HAP-1 (cell line): ENCODE results near the gene MARK2.
"Not testable (repeated sequence)": the region's sequence is repeated elsewhere in the genome, so short reads cannot be mapped to it uniquely, and the experiment has no call there.

ENCODE experiments used
- DNase-seq, 2 experiments: peaks; one replicate each; pipeline ENCODE4 v3.0.0-alpha.2; 2016 to 2020; ENCODE audit warnings: low spot score in 2 of 2
- H3K27me3 ChIP-seq: fragments of 250-450 bp; sonication (Bioruptor Pico); 2 replicates; pipeline ENCODE4 v1.5.1; 2020; ENCODE audit warnings: low read depth, mild to moderate bottlenecking, moderate library complexity
- H3K36me3 ChIP-seq: fragments of 250-450 bp; sonication (Bioruptor Pico); replicated peaks from 2 replicates; pipeline ENCODE4 v1.5.1; 2020; ENCODE audit warnings: mild to moderate bottlenecking
- H3K4me1 ChIP-seq: fragments of 250-450 bp; sonication (Bioruptor Pico); 2 replicates; pipeline ENCODE4 v1.5.1; 2020; ENCODE audit warnings: mild to moderate bottlenecking
- H3K4me3 ChIP-seq: fragments of 250-450 bp; sonication (Bioruptor Pico); 2 replicates; pipeline ENCODE4 v1.5.1; 2020; ENCODE audit warnings: mild to moderate bottlenecking, moderate library complexity
- H3K9me3 ChIP-seq: fragments of 250-450 bp; sonication (Bioruptor Pico); 2 replicates; pipeline ENCODE4 v1.5.1; 2020; ENCODE audit warnings: mild to moderate bottlenecking, moderate library complexity
- in situ Hi-C: fragments of 300-500 bp; cut with MboI; formaldehyde crosslinking; loops from 3 replicates; pipeline ENCODE4 v1.14.3; 2020; ENCODE audit warnings: low sequenced_read_pairs, inconsistent platforms, mixed read lengths

MARK2 gene

DNA sequence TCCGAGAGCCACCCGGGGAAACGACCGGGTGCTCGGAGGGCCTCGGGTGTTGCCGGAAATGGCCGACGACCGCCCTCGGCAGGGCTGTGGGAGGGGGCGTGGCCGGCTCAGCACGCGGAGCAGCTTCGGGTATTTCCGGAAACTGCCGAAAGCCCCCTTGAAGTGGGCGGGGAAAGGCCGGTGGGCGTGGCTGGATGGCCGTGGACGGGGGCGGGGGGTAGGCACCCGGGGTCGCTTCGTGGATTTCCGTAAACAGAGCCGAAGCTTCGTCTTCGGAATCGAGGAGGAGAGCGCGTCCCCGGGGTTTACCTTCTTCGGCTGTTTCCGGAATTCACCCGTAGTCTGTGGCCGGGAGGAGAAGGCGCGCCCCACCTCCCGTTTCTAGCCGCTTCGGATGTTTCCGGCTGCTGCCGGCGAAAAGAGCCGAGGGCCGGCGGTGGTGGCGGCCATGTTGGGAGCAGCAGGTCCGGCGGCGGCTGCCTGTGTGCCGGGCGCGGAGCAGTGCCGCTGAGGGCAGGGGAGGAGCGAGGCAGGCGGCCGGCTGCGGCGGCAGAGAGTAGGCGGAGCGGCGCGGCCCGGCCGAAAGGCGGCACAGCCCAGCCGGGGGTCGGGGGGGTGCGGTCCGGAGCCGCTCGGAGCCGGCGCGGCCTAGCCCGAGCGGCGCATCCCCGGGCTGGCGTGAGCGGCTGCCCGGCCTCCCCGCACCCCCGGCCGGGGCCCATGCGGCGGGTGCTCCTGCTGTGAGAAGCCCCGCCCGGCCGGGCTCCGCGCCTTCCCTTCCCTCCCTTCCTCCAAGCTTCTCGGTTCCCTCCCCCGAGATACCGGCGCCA lies at the start of gene MARK2:
MARK2 (plus strand) TSS at position 433 of the 830 bp plus-strand sequence; CDS start at position 830, 397 bp downstream.
- Histone ChIP-seq H3K36me3 (peaks cover 10% of the 10 kb centered on the region), H3K27me3 (no peaks in the 10 kb centered on the region), H3K9me3 (no peaks in the 10 kb centered on the region), H3K4me1 (peaks cover 6% of the 10 kb centered on the region; the same call in 1 of the 2 replicates), H3K4me3 (peak within 1 kb of the TSS; percentile 83)
- DNase-seq = peak; percentile 95 to 99
- in situ Hi-C loops = loop anchor here (5.0 kb wide), 2 partner anchors 108 to 308 kb away; no protein-coding TSS in a partner anchor

DNA sequence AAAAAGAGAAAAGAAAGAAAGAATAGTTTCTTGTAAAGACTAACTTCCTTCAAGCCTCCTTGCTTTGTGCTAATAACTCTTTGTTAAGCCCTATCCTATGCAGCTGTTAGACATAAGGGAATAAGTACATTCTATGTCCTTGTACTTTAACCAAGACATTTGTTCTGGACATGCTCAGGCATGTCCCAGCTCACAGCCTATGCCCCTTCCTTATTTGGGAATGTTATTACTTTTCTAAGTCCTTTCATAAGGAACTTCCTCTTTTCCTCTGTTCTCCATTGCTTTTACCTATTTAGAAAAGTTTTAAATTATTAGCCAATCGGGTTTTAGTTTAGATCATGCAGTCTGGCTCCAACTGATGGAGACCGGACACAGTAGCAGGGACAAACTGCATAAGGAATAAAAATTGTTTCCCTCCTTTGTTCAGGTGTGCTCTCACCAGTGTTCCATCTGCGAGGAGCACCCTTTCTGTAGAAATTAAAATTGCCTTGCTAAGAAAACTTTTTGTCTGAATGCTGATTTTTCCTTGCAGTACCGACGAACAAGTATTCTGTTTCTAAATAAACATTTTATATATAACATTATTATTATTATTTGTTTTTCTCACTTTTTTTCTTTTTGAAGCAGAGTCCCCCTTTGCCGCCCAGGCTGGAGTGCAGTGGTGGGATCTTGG lies 47.3 kb upstream of the MARK2 start:
- Histone ChIP-seq H3K4me1 (no peaks in the 10 kb centered on the region), H3K27me3 (no peaks in the 10 kb centered on the region), H3K4me3 (no peak overlapping the region), H3K9me3 (peaks cover 13% of the 10 kb centered on the region), H3K36me3 (no peaks in the 10 kb centered on the region)
- in situ Hi-C loops = no loop called here
- no peak for DNase-seq

DNA sequence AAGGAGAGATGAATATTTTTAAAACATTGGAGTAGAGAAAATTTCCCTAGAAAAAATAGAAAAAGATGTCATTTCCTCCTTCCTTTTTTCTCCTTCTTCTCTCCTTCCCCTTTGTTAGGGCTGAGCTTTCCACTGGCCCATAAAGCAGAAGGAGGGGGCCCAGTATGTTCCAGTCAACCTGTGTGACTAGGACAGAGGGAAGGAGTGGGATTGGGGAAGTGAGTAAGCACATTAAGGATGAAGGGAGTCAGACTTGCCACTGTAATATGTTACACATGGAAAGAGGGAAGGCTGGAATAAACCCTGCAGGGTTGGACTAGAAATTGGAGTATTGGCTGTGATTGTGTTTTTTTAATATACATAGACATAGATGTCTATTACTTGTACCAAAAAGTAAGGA lies 45.7 kb upstream of the MARK2 start:
- Histone ChIP-seq H3K4me1 (no peaks in the 10 kb centered on the region), H3K36me3 (no peaks in the 10 kb centered on the region), H3K27me3 (no peaks in the 10 kb centered on the region), H3K9me3 (peaks cover 16% of the 10 kb centered on the region), H3K4me3 (no peak overlapping the region)
- in situ Hi-C loops = no loop called here
- no peak for DNase-seq

DNA sequence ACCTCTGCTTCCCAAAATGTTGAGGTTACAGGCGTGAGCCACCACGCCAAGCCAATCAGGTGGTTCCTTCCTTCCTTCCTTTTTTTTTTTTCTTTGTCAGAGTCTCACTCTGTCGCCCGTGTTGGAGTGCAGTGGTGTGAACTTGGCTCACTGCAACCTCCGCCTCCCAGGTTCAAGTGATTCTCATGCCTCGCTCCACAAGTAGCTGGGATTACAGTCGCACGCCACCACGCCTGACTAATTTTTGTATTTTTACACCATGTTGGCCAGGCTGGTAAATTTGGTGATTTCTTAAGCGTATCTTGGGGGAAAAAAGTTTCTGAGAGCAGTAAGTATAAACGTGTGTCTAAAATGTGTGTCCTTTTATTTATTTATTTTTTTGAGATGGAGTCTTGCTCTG lies 43.8 kb upstream of the MARK2 start:
- no peak for DNase-seq
- Histone ChIP-seq H3K4me3 (no peak overlapping the region), H3K36me3 (no peaks in the 10 kb centered on the region), H3K9me3 (peaks cover 16% of the 10 kb centered on the region), H3K27me3 (no peaks in the 10 kb centered on the region), H3K4me1 (no peaks in the 10 kb centered on the region)
- in situ Hi-C loops = no loop called here

DNA sequence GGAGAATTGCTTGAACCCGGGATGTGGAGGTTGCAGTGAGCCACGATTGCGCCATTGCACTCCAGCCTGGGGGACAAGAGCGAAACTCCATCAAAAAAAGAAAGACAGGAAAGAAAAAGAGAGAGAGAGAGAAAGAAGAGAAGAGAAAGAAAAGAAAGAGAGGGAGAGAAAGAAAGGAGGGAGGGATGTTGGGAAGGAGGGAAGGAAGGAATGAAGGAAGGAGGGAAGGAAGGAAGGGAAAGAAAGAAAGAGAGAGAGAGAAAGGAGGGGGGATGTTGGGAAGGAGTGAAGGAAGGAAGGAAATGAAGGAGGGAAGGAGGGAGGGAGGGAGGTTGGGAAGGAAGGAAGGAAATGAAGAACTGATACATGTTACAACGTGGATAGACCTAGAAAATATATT lies 38.0 kb upstream of the MARK2 start:
- Histone ChIP-seq H3K4me3 (no peak overlapping the region), H3K4me1 (peaks cover 8% of the 10 kb centered on the region; the same call in 1 of the 2 replicates), H3K36me3 (no peaks in the 10 kb centered on the region), H3K27me3 (no peaks in the 10 kb centered on the region), H3K9me3 (peaks cover 4% of the 10 kb centered on the region)
- in situ Hi-C loops = no loop called here
- DNase-seq = no peak

DNA sequence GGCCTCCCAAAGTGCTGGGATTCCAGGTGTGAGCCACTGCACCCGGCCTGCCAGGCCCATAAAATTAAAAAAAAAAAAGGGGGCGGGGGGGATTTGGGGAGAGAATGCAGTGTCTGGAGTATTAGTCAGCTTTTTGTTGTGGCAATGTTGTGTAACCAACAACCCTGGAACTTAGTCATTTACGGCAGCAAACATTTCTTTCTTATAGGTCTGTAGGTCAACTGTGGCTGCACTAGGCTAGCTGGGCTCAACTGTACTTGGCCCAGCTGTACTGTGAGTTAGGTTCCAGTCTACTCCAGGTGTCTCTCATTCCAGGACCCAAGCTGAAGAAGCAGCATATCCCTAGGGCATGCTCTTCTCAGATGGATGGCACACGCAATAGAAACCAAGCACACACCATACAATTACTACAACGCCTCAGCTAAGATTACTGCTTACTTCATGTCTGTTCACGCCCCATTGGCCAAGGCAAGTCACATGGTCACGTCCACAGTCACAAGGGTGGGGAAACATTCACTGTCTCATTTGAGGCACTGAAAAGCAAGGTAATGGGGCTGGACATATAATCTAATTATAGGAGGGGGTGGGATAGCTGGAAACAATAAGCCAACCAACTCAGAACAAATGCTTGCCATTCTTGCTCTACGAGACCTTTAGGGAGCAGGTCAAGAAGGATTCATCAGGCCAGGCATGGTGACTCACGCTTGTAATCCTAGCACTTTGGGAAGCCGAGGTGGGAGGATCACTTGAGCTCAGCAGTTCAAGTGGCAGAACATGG lies 36.1 kb upstream of the MARK2 start:
- Histone ChIP-seq H3K4me3 (no peak overlapping the region), H3K9me3 (no peaks in the 10 kb centered on the region), H3K4me1 (peaks cover 8% of the 10 kb centered on the region; the same call in 1 of the 2 replicates), H3K27me3 (no peaks in the 10 kb centered on the region), H3K36me3 (no peaks in the 10 kb centered on the region)
- peak; percentile 9 to 64 for DNase-seq
- in situ Hi-C loops = no loop called here

DNA sequence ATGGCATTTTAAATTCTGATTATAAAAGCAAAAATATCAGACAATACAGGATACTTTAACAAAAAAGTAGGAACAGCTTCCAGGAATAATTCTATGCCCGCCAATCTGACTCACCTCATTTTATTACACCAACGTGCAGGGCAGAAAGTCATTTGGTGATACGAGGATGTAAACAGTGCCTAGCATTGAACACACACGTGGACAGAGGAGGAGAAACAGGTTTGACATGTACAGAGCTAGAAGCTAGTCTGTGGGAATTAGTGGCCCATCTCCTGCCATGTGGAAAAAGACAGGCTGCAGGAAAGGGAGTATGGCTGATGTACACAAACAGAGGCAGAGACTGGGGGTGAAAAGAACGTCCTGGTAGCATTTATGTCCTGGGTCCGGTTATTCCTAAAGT lies 34.7 kb upstream of the MARK2 start:
- no peaks in the 10 kb centered on the region for H3K9me3 ChIP-seq
- no peak overlapping the region for H3K4me3 ChIP-seq
- DNase-seq = no peak
- in situ Hi-C loops = no loop called here
- no peaks in the 10 kb centered on the region for H3K27me3 ChIP-seq
- no peaks in the 10 kb centered on the region for H3K36me3 ChIP-seq
- H3K4me1 ChIP-seq = peaks cover 8% of the 10 kb centered on the region; the same call in 1 of the 2 replicates

DNA sequence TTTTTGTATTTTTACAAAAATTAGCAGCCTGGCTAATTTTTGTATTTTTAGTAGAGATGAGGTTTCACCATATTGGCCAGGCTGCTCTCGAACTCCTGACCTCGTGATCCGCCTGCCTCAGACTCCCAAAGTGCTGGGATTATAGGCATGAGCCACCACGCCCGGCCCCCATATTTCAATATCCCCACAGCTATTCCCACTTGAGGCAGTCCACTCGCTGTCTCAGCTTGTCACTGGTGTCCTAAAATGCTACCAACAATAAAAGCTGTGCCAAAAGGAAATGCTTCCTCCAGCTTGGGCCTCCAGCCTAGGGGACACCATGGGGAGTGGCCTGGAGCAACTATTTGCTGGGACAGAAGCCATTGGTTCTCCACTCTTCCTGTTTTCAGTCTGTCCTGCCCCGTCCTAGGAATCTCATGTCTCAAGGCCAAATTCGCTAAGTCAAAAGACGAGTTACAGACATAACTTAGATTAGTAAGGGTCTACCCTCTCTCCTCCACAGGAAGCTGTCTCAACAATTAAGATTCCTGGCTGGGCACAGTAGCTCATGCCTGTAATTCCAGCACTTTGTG lies 33.0 kb upstream of the MARK2 start:
- in situ Hi-C loops = no loop called here
- Histone ChIP-seq H3K9me3 (no peaks in the 10 kb centered on the region), H3K4me1 (peaks cover 8% of the 10 kb centered on the region; the same call in 1 of the 2 replicates), H3K36me3 (no peaks in the 10 kb centered on the region), H3K27me3 (no peaks in the 10 kb centered on the region), H3K4me3 (no peak overlapping the region)
- DNase-seq = no peak

DNA sequence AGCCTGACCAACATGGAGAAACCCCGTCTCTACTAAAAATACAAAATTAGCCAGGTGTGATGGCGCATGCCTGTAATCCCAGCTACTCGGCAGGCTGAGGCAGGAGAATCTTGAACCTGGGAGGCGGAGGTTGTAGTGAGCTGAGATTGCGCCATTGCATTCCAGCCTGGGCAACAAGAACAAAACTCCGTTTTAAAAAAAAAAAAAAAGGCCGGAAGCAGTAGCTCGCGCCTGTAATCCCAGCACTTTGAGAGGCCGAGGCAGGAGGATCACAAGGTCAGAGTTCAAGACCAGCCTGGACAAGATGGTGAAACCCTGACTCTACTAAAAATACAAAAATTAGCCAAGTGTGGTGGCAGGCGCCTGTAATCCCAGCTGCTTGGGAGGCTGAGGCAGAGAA lies 28.5 kb upstream of the MARK2 start:
- H3K4me3 ChIP-seq, H3K9me3 ChIP-seq, H3K36me3 ChIP-seq, in situ Hi-C loops, DNase-seq, H3K27me3 ChIP-seq: not testable (repeated sequence)
- peaks cover 11% of the 10 kb centered on the region for H3K4me1 ChIP-seq

DNA sequence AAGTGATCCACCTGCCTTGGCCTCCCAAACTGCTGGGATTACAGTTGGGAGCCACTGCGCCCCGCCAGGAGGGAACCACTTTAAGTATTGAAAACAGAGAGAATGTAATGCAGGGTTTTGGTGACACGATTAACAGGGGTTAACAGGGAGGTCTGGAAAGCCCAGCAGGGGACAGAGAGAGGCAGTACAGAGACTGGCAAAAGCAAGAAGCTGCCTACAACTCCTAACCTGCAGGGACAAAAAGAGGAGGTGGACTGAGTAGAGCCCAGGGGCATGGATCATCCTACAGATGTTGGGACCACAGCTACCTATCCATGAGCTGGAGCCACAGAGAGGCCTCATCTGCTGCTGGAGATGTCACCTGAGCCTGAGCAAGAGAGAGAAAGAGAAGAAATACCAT lies 27.4 kb upstream of the MARK2 start:
- Histone ChIP-seq H3K27me3 (no peaks in the 10 kb centered on the region), H3K9me3 (no peaks in the 10 kb centered on the region), H3K4me3 (no peak overlapping the region), H3K4me1 (peaks cover 12% of the 10 kb centered on the region), H3K36me3 (peaks cover 15% of the 10 kb centered on the region)
- no peak for DNase-seq
- in situ Hi-C loops = no loop called here

DNA sequence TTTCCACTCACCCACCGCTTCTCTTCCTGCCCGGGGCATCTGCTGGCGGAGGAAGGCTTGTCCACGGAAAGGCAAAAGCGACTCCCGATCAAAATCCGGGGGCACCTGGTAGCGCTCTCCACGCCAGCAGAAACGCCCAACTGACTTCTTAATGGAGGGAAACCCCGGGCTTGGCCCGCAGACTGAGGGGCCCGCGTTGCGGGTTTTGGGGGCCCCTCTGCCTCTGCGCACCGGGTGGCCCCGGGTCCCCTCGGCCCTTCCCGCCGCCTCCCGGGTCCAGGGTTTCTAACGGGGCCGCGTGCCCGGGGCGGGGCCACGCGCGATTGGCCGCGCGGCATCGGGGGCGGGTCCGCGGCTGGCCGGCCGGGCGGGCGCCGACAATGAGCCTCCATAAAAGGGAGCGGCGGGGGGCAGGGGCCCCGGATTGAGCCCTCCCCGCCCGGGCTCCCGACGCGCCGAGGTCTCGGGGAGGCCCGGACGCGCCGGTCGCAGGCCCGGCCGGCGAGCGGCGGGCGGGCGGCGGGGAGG lies 25.8 kb upstream of the MARK2 start, which contains the start of gene SPINDOC:
SPINDOC (plus strand) TSS at position 422 of the 528 bp plus-strand sequence. CDS start 231 bp downstream, outside the sequence.
- Histone ChIP-seq H3K36me3 (peaks cover 30% of the 10 kb centered on the region), H3K27me3 (no peaks in the 10 kb centered on the region), H3K4me1 (peaks cover 12% of the 10 kb centered on the region), H3K4me3 (peak within 1 kb of the TSS; percentile 77), H3K9me3 (no peaks in the 10 kb centered on the region)
- in situ Hi-C loops = no loop called here
- DNase-seq = peak; percentile 71 to 88

DNA sequence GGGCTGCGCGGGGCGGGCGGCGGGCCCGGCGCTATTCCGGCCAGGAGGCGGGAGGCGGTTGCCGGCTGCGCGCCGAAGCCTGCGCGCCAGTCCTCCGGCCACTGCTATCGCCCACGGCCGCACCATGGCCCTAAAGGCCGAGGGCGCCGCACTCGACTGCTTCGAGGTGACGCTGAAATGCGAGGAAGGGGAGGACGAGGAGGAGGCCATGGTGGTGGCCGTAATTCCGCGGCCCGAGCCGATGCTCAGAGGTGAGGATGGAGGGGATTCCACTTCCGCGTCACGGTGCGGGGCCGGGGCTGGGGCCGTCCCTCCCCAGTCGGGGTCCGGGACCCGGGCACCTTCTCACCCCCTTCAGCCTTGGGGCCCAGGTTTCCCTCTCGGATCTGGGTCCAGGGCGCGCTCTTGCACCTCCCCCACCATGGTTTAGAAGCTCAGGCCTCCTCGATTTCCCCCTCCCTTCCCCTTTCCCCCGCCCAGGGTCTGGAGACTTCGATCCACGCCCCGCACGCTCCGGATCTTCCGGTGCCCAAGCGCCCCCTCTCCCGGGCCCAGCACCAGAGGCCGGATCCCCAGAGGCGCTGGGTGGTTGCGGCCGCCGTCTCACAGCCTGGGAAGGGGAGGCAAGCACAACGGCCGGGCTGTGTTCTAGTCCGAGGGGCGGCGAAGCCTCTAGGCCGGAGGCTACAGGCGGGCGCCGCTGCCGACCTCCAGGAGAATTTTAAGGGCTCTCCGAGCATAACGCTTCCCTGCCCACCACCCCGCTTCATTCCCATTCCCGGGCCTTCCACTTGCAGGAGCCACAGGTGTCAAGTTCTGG lies 25.1 kb upstream of the MARK2 start:
- Histone ChIP-seq H3K9me3 (no peaks in the 10 kb centered on the region), H3K36me3 (peaks cover 37% of the 10 kb centered on the region), H3K27me3 (no peaks in the 10 kb centered on the region), H3K4me3 (peak overlapping the region; percentile 77), H3K4me1 (peaks cover 12% of the 10 kb centered on the region)
- peak; percentile 39 to 76 for DNase-seq
- in situ Hi-C loops = no loop called here
